Fibroblast of villous mesenchyme (primary cell): ENCODE results near the gene SUSD4. TPM values are rescaled to one million over a fixed set of nuclear protein-coding genes. Genes with fewer than 3 reads are reported as not detected.

ENCODE experiments used
- DNase-seq: peaks from one replicate; pipeline ENCODE4 v3.0.0-alpha.2; 2010; ENCODE audit warnings: low read depth
- H3K4me3 ChIP-seq: 2 replicates; pipeline ENCODE4 v1.5.1; 2011; ENCODE audit warnings: low read depth, mild to moderate bottlenecking, low read length
- CTCF ChIP-seq: IDR thresholded peaks from 2 replicates; pipeline ENCODE4 v1.5.1; 2012; ENCODE audit warnings: low read depth, mild to moderate bottlenecking, low read length; ENCODE audit not compliant: insufficient read depth
- total RNA-seq: library from RNA; depleted of rRNA; stranded (reverse); fragments of >200 nt; gene quantifications from 2 replicates; pipeline ENCODE4 v1.2.3, GENCODE V29; 2012

SUSD4 gene
- total RNA-seq, 1 donor, result not detected

GRCh38 chr1:223393275-223394214, 29.6 kb upstream of the SUSD4 start, which contains the start of gene CCDC185:
Gene CCDC185, plus strand, starts transcription at chr1:223393415. Its CDS starts 61 bp downstream, at chr1:223393476.
- TF ChIP-seq CTCF, result no peak
- no peak for DNase-seq
- H3K4me3 ChIP-seq, result no peak within 1 kb of the TSS

- no peak for TF ChIP-seq CTCF
- H3K4me3 ChIP-seq, result no peak overlapping the region
- no peak for DNase-seq
These were observed 26.6 kb upstream of the SUSD4 start for GRCh38 chr1:223390618-223391017.

GRCh38 chr1:223386013-223386412, 22.0 kb upstream of the SUSD4 start:
- no peak overlapping the region for H3K4me3 ChIP-seq
- DNase-seq, result no peak
- no peak for TF ChIP-seq CTCF

GRCh38 chr1:223378754-223379153, 14.8 kb upstream of the SUSD4 start:
- TF ChIP-seq CTCF, result no peak
- no peak overlapping the region for H3K4me3 ChIP-seq
- DNase-seq, result no peak

GRCh38 chr1:223374064-223374610, 10.2 kb upstream of the SUSD4 start:
- no peak overlapping the region for H3K4me3 ChIP-seq
- no peak for TF ChIP-seq CTCF
- DNase-seq, result no peak

GRCh38 chr1:223364685-223365382, 858 bp upstream of the SUSD4 start:
- H3K4me3 ChIP-seq, result no peak overlapping the region

More at GRCh38 chr1:223364685-223365382, 858 bp upstream of the SUSD4 start:
- DNase-seq, result no peak
- no peak for TF ChIP-seq CTCF
